Astrocyte of the spinal cord (primary cell): Measurements from ENCODE around the gene FAM200A.
"Not testable (repeated sequence)": the region's sequence is repeated elsewhere in the genome, so short reads cannot be mapped to it uniquely, and the experiment has no call there.

Experiments
- DNase-seq: peaks from one replicate; pipeline ENCODE4 v3.0.0; 2011; ENCODE audit warnings: low read depth, low spot score
- H3K4me3 ChIP-seq: 2 replicates; pipeline ENCODE4 v1.5.1; 2011; ENCODE audit warnings: low read depth, mild to moderate bottlenecking, low read length, moderate library complexity
- in situ Hi-C: cut with HindIII; loops from 2 replicates; pipeline ENCODE4 v1.10.0; 2017; ENCODE audit warnings: low sequenced_read_pairs
- TF ChIP-seq, protein P1 (sequence below): IDR thresholded peaks from 2 replicates; pipeline ENCODE4 v1.5.1; 2012; ENCODE audit warnings: low read depth, mild to moderate bottlenecking, low read length, inconsistent platforms

Gene FAM200A

DNA sequence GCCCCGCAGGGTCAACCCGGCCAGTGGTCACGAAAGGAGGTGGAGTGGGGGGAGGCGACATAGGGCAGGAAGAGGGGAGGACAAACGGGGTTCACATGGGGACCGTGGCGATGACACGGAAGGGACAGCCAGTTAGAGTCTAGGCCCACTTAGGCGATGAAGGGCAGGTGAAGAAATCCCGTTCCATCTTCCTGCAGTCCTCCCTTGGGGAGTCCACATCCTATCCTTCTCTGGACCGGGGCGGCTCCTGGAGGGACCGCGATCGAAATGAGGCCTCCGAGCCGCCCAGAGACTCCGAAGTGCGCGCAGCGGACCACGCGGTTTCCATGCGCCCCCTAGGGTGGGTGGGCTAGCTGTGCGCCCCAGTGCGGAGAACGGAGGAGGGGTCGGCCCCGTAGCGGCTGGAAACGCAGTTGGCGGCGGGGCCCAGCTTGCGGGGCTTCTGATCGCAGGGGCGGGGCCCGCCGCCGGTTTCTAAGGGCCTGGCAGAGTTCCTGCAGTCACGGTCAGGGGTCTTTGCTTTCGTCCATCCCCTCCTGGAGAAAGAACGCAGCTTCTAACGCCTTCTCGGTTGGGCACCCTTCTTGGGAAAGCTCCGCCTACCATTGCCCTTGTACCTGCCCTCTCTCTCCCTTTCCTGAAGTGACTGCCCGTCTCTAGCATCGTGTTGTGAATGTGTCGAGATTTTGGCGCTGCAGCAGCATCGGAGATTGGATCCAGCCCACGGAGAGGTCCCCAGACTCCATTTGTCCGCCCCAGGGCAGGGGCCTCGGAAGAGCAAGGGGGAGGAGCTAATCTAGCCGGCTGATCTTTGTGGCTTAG, 28.3 kb upstream of the FAM200A start:
- DNase-seq, result peak; percentile 39
- TF ChIP-seq, protein P1, sequence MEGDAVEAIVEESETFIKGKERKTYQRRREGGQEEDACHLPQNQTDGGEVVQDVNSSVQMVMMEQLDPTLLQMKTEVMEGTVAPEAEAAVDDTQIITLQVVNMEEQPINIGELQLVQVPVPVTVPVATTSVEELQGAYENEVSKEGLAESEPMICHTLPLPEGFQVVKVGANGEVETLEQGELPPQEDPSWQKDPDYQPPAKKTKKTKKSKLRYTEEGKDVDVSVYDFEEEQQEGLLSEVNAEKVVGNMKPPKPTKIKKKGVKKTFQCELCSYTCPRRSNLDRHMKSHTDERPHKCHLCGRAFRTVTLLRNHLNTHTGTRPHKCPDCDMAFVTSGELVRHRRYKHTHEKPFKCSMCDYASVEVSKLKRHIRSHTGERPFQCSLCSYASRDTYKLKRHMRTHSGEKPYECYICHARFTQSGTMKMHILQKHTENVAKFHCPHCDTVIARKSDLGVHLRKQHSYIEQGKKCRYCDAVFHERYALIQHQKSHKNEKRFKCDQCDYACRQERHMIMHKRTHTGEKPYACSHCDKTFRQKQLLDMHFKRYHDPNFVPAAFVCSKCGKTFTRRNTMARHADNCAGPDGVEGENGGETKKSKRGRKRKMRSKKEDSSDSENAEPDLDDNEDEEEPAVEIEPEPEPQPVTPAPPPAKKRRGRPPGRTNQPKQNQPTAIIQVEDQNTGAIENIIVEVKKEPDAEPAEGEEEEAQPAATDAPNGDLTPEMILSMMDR, result peak; percentile 60
- peak overlapping the region; percentile 54 for H3K4me3 ChIP-seq
- in situ Hi-C loops, result no loop called here

DNA sequence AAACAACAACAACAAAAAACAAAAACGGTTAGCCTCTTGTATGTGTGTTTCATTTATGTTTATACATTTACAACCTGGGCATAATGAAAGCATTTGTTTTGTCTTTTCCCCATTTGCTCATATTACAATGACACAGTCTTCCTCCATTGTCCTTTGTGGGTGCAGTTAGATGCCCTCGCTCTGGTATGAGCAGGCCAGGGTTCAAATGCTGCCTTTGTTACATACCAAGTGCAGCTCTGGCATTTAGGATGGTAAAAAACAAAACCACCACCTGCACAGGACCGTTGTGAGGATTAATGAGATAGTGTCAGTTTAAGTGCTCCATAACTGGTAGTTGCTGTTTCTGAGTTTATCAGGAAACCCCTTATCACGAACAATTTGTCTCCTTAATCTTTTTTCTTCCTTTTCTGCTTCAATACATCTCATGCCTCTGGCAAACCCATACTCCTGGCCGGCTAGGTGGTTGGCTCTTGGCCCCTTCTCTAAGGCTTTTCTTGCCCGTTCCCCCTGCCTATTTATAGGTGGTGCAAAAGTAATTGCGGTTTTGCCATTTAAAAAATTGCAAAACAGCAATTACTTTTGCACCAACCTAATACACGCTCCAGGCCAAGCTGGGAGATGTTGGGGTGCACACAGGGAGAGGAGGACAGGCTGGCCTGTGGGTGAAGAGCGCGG, 27.5 kb upstream of the FAM200A start:
- TF ChIP-seq, protein P1, result no peak
- in situ Hi-C loops, result no loop called here
- H3K4me3 ChIP-seq, result peak overlapping the region; percentile 54
- DNase-seq, result no peak

DNA sequence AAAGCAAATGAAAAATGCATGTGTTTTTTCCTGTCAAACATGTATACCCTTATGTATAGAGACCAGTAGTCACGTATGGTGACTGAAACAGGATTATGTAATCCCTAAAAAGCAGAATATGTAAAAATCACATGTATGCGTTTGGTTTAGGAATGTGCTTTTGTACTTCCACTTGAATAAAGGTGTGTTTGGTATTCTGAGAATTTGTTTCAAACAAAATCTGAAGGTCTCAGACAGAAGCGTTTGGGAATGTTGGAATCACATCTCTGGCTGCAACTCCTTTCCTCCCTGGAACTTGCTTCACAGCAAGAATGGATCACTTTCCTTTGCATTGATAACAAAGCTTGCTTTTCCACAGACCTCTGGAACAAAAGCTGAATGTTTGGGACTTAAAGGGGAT, 24.3 kb upstream of the FAM200A start:
- in situ Hi-C loops, result no loop called here
- H3K4me3 ChIP-seq, result no peak overlapping the region
- TF ChIP-seq, protein P1, result no peak
- no peak for DNase-seq

DNA sequence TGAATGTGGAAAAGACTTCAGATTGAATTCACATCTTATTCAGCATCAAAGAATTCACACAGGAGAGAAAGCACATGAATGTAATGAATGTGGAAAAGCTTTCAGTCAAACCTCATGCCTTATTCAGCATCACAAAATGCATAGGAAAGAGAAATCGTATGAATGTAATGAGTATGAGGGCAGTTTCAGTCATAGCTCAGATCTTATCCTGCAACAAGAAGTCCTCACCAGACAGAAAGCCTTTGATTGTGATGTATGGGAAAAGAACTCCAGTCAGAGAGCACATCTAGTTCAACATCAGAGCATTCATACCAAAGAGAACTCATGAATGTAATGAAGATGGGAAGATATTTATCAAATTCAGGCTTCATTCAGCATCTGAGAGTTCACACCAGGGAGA, 21.3 kb upstream of the FAM200A start:
- in situ Hi-C loops, result no loop called here
- TF ChIP-seq, protein P1, result no peak
- H3K4me3 ChIP-seq, result no peak overlapping the region
- no peak for DNase-seq

DNA sequence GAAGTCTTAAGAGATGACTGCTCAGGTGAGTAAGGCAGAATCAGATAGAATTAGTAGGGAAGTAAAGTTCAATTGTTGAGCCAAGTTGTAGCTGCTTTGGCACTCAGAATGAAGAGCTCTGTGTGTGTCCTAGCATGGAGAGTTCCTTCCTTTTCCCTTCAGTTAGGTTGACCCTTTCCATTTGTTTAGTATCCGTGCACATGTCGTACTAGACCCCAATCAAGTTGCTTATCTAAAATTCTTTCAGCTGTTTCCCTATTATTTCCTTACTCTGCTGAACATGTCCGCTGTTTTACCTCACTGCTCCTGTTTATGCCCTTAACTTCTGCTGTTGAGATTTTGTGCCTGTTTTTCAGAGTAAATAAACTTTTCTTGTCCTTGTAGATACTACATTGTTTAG, 19.9 kb upstream of the FAM200A start:
- TF ChIP-seq, protein P1, result no peak
- in situ Hi-C loops, result no loop called here
- no peak for DNase-seq
- no peak overlapping the region for H3K4me3 ChIP-seq

DNA sequence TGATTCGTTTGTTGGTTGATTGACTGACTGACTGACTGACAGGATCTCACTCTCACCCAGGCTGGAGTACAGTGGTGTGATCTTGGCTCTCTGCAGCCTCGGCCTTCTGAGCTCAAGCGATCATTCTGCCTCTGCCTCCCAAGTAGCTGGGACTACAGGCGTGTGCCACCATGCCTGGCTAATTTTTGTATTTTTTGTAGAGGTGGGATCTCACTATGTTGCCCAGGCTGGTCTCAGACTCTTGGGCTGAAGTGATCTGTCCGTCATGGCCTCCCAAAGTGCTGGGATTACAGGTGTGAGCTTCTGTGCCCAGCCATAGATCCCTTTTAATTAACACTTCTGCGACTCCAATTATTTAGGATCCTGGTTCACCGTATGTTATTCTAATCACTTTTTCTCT, 16.9 kb upstream of the FAM200A start:
- DNase-seq, H3K4me3 ChIP-seq, in situ Hi-C loops: not testable (repeated sequence)

DNA sequence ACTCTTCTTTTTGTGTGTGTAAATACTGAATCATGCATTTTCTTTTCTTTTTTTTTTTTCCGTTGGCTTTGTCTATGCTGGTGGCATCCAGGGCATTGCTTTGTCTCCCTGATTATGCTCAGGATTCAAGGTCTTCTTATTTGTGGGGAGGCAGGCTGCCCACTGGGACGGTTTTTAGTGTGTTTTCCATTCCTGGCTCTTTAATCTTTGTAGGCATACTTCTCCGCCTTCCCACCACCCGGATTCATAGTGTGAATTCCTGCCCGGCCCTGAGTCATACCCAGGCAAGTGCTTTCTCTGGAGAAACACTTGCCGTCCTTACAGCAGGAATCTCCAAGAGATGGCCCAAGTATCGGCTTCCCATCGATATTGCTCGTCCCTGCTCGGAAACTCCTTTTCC, 11.7 kb upstream of the FAM200A start:
- H3K4me3 ChIP-seq, result no peak overlapping the region
- TF ChIP-seq, protein P1, result no peak
- in situ Hi-C loops, result no loop called here
- DNase-seq, result peak; percentile 85
